COLO668 (cell line): ENCODE measurements around the gene CPEB1.
"Not testable (repeated sequence)": the region's sequence is repeated elsewhere in the genome, so short reads cannot be mapped to it uniquely, and the experiment has no call there.

Experiments
- DNase-seq: peaks from one replicate; lab custom pipeline; 2025; ENCODE audit not compliant: unreplicated experiment; lab: John Stamatoyannopoulos, UW

CPEB1 gene

DNA sequence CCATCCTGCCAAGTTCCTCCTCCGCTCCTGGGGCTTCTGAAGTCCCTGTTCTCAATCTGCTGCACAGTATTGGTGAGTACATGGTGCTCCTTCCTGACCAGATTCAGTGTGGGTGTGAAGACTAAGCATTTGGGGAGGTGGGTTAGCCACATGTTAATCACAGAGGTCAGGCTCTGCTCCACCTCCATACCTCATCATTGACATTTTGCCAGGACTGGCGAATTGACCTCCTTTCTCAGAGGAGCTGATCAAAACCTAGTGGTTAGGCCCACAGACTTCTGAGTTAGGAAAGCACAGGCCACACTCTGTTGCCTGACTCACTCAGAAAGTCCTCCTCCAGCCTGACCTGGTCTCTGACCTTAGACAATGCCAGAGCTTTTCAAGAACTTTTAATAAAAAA is 98.5 kb downstream of the CPEB1 start:
- DNase-seq, result no peak

DNA sequence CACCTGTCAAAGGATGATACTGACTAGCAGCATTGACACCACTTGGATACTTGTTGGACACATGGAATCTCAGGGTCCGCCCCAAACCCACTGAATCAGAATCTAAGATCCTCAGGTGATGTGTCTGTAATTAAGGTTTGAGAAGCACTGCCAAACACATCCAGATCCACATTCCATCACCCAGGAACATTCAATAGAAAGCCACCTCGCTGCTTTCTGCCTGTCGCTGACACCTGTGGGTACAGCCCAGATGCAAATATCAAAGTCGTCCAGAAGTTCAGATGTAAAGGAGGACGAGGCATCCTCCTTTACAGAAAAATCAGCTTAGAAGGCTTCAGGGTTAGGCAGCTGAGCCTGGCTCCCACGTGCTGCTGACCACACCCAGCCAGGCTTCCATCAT is 101.7 kb downstream of the CPEB1 start:
- no peak for DNase-seq

DNA sequence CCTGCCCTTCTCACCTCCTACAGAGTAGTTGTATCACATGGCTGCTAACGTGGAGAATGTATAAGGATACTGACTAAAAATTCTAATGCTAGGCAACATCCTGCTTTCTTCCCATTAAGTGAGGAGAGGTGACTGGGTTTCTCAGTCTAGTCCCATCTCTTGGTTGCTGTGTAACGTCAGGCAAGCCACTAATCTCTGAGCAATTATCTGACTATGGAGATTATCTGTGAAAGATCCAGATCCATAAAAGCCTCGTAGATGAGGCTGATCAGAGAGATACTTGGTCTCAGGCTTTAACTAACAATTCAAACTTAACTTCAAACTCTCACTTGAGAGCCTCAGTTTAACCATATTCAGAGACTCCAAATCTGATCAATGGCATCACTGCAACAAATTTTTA is 102.2 kb downstream of the CPEB1 start:
- DNase-seq, result no peak

DNA sequence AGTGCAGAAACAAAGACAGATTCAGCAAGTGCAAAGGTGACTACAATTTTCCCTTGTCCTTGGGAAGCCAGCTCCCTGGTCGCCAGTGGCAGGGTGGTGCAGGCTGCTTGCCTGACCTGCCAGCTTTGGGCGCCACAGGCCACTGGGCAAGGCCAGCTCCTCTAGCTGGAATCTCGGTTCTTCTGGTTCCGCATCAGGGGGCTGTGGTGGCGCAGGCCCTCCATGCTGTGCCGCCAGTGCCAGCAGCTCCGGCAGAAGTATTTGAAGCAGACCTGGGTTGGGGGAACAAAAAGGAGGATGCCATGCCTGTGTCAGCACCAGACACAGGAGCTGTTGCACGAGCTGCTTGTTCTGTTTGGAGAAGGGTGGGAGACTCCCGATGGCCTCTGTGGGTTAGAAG is 102.7 kb downstream of the CPEB1 start:
- no peak for DNase-seq

DNA sequence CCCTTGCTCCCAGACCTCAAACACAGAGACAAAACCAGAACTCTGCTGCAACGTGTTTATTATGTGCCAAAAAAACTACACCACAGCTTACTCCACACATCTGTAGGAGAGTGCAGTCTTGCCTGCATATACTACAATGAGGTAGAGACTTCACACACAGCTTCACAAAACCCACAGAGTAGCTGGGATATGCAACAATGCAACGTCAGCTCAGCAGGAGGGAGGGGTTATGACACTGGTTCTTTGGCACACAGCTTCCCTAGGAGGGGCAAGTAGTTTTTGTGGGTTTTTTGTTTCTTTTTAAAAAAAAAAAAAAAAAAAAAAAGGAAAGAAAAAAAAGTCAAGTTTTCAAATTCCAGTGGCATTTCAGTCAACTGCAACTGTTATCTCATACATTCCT is 104.0 kb downstream of the CPEB1 start:
- DNase-seq, result no peak

DNA sequence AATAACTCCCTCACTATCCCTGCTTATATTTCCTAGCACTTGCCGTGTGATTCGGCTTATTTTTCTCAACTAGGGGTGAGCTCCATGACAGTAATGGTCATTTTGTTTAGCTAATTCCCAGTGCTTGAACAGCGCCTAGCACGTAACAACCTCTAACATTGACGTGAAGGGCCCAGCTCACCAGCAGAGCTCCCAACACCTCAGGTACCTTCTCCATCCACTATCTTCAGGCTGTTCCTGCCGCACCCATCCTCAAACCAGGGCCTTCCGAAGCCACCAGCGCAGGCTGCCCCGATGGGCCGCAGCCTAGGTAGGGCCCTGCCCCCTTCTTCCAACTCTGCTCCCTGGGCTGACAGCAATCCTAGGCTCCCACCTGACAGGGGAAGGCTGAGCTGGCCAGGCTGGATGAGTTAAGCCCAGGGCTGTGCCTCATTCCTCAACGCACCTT is 106.2 kb downstream of the CPEB1 start:
- no peak for DNase-seq

DNA sequence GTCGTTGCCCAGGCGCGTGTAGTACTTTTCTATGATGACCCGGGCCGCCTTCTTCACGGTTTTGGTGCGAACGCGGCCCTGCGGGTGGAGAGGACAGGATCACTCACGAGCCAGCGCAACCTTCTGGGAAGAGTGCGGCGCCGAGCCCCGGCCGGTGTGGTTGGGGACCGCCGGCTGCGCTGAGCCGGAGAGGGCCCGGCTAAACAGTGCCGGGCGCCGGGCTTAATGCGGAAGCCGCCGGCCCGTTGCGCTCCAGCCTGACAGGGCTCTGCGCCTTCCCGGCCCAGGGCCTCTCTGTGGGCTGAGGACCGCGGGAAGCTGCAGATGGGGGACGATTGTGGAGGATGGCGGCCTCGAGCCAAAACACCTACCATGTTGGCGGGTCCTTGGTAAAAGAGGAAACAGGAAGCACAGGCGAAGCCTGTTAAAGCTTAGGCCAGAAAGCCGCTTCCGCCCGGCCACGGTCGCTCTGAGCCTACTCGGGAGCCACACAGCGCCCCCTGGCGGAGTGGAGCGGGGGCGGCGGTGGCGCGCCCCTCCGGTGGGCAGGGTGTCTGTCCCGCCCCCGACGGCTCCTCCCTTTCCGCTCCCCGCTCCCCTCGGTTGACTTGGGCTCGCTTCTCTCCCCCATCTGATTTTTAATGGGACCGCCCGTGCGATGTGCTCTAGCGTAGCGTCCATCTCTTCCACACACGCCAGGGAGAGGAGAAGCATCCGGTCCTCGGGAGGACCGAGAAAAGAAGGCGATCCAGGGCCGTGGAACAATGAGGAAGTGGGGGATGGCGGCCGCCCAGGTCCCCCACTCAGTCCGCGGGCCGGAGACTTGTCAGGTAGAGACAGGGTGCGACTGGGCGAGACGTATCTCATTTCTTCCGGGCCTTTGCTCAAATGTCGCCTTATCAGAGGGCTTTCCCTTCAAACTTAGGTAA is 106.8 kb downstream of the CPEB1 start, which contains the start of gene RPS17:
TSS of gene RPS17 (minus strand) at position 403 of the 929 bp plus-strand sequence. CDS start at position 374, 29 bp downstream.
- no peak for DNase-seq

DNA sequence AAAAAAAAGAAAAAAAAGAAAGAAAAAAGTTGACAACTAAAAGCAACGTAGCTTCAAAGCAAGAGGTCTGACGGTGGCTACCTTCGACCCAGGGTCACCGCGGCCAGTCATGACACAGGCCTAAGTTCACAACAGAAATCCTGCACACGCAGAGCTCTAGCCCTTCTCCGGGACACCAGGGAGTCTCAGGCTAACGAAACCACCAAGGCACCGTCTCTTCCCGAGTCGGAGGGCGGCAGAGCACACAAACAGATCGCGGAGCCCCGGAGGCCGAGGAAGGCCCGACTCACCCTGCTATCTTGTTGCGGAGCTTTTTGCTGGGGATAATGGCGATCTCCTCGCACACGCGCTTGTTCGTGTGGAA is 107.5 kb downstream of the CPEB1 start:
- DNase-seq, result no peak

DNA sequence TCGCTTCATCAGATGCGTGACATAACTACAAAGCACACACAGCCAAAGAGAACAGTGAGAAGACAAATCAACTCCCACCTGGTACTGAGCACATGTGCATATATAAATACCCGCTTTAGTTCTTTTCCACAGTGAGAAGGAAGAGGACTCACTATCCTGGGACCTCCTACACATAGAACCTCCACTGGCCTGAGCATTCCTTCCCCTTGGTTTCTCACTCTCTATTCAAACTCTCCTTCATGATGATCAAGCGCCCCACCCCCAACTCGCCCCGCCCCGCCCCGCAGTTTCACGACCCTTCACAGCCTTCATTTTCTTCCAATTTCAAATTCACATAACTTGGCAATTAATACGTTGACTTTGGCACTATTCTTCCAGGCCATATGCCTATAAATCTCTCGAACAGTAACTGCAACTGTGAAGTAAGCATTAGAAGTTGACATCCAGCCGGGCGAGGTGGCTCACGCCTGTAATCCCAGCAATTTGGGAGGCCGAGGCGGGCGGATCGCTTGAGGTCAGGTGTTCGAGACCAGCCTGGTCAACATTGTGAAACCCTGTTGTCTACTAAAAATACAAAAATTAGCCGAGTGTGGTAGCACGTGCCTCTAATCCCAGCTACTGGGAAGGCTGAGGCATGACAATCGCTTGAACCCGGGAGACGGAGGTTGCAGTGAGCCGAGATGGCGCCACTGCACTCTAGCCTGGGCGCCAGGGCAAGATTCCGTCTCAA is 108.0 kb downstream of the CPEB1 start:
- DNase-seq, result no peak

DNA sequence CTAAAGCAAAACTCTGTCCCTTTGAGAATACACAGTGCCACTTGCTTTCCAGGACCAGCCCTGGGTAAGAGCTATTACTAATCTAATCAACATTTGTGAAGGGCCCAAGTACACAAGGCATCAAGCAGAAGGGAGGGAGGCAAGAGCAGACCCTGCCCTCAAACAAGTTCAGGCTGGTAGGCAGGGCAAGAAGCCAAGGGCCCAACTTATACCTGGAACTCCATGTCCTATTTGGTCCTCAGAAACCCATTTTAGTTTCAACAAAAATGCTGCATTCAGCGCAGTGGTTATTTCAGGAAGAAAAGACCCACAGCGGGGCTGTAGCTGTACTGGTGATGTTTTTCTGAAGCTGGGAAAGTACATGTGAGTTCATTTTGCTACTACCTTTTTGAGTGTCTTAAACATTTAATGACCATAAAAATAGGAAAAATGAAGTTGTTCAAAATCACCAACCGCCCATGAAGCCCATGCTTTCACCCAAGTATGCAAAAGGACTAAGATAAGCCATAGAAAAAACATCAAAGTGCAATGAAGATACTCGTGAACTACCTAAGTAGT is 109.7 kb downstream of the CPEB1 start:
- DNase-seq, result no peak

DNA sequence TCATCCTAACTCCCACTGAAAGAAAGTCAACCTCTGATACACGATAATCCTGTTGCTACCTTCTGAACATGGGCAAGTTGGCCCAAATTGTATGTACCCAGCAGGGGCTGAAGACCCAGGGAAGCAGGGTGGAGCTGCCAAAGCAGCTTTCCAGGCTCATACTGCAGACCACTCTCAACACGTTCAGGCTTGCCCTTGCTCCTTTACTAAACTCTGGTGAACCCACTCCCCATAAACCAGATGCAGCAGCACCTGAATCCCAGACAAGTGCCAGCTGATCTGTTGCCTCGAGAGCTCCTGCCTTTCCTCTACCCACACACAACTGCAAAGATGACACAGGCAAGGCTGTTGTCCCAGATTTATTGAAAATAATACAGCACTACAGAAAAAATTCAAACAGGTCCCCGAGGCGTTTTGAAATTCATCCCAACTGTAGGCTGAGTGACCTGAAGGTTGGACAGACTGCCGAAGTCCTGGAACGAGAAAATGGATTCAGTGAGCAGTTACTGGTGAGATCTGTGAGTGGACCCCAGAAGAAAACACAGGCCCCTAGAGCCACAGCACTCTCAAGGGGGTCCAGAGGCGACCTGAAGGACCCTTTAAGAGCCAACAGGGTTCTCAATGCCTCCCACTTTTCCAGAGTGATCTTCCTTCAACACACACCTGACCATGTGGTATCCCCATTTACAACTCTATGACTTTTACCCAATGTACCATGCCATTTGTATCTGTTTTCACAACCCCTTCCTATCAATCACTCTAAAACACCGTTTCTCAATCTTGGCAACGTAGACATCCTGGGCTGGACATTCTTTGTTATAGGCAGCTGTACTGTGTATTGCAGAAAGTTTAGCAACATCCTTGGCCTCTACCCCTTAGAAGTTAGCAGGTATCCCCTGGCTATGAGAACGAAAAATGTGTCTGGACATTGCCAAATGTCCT is 110.5 kb downstream of the CPEB1 start:
- no peak for DNase-seq

DNA sequence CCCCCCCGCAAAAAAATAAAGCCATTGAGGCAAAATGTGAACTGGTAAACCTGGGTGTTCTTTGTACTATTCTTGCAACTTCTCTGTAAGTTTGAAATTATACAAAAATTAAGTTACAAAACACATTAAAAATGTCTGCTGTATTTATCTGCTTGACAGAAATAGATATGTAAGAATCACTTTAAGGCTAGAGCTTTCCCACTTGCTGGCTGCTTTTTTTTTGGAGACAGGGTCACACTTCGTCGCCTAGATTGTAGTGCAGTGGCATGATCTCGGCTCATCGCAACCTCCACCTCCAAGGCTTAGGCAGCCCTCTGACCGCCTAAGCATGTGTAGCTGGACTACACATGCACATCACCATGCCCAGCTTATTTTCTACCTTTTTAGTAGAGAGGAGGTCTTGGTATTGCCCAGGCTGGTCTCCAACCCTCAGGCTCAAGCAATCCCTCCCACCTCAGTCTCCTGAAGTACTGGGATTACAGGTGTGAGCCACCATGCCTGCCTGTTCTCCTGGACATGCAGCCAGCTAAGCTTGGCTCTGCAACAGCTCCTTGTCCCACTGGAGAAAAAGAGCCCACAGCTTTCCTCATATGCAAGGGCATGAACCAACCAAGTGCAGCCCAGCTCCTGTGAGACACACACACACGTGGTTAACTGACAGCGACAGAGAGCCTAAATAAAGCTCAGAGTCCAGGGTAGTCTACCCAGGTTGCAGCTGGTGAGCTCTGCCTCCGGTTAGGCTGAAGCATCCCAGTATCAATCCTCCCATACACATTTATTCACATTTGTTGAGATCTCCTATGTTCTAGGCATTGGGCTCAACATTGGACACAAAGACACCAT is 111.4 kb downstream of the CPEB1 start:
- DNase-seq, result no peak

DNA sequence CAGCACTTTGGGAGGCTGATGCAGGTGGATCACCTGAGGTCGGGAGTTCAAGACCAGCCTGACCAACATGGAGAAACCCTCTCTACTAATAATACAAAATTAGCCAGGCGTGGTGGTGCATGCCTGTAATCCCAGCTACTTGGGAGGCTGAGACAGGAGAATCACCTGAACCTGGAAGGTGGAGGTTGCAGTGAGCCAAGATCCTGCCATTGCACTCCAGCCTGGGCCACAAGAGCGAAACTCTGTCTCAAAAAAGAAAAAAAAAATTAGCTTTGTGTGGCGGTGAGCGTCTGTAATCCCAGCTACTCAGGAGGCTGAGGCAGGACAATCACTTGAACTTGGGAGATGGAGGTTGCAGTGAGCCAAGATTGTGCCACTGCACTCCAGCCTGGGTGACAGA is 112.0 kb downstream of the CPEB1 start:
- not testable (repeated sequence) for DNase-seq

DNA sequence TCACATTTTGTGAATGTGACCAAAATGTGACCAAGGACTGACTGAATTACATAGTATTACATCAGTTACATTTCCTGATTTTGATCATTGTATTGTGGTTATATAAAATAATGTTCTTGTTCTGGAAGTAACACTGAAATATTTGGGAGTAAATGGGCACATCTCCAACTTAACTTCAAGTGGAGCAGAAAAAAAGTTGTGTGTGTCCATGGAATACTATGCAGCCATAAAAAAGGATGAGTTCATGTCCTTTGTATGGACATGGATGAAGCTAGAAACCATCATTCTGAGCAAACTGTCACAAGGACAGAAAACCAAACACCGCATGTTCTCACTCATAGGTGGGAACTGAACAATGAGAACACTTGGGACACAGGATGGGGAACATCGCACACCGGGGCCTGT is 112.7 kb downstream of the CPEB1 start:
- DNase-seq, result not testable (repeated sequence)

DNA sequence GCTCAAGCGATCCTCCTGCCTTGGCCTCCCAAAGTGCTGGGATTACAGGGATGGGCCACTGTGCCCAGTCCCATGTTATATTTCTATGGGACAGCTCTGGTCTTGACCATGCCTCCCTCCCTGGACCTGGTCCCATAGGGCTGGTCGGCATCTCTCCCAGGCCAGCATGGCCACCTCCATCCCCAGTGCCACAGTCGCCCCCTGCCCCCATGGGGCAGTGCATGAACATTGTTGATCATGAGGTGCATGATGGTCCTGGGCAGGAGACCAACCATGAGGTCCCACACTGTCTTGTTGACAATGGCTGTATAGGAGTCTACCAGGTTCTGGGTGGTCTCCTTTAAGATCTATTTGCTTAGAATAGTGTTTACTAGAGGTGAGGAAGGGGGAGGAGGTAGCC is 113.4 kb downstream of the CPEB1 start:
- no peak for DNase-seq

DNA sequence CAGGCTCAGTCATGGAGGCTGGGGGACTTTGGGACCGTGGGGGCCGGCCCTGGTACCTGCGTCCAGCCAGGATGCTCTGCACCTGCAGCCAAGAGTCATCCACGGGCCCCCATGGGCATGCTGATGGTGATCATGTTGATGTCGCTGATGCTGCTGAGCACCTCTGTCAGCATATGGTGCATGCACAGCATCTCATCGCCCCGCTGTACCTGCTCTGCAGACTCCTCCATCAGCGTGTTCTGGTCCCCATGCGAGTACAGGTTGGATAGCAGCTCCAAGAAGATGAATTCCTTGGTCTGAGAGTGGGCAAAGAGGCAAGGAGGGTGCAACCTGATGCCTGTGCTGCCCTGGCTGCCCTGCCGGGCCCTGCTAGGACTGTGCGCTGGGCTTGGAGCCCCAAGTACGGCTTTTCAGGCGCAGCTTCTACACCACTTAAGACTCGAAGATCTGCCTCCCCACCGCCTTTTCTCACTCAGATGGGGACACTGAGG is 114.1 kb downstream of the CPEB1 start:
- DNase-seq, result no peak

DNA sequence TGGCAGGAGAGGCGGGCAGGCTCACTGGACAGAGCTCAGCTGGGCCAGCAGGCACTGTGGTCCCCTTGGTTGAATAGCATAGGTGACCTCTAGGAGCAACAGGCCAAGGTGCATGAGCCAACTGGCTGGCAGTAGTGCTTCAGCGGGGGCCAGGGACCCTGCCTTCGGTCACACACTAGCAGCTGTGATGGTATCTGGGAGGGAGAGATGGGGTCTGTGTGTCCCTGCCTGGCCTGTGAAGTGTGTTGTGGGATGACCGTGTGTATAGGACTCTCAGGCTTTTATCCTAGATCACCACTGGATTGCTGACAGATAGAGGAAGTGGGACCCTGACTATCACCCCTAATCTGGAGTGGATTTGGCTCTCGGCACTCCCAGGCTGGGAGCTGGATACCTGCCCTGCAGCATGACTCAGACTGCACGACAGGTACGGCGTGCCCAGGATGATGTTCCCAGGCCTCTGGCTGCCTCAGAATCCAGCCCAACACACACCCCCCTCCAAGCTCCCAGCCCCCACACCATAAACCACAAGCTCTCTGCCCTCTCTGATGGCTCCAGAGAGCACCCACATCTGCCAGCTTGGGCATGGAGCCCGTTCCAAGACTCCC is 114.7 kb downstream of the CPEB1 start:
- DNase-seq, result no peak

DNA sequence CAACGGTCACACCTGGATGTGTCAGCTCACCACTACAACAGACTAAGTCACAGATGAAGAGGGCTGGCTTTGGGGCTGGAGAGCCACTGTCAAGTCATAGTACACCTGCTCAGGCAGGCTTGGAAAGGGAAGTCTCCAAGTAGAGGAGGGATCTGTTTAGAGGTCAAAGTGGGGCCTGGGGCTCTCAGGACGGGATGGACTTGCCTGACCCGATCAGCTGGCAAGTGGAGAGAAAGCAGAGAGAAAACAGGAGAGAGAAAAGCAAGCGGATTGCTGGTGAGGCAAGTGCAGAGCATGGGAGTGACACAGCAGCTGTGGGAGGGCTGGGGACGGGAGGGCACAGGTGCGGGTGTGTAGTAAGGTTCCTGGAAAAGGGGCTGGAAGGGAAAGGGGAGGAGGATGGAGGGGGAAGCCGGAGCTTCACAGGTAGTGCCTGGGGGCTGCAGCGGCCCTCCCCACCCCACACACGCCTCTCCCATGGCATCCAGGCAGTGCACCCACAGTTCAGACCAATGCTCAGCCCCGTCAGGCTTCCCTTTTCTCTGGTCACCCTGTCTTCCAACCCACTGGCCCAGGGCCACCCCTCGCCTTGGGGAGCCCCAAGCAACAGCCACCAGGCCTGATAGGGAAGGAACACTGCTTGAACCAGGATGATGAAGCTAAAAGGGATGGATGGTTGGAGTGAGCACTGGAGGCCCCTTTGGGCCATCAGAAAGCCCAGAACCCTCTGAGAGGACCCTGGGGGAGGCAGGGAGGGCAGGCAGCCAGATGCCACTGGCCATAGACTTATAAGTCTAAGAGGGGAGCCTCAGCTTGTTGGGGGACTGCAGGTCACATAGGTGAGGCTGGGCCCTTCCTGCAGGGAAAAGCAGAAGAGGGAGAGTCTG is 115.4 kb downstream of the CPEB1 start:
- DNase-seq, result no peak
